WI38 (cell line): ENCODE data around the gene POLR3E.

Source experiments
- H3K4me3 ChIP-seq: 2 replicates; pipeline ENCODE4 v1.5.1; 2011; ENCODE audit warnings: low read depth, mild to moderate bottlenecking, control low read depth, low read length
- TF ChIP-seq, protein P1 (sequence below): IDR thresholded peaks from 2 replicates; pipeline ENCODE4 v1.5.1; 2012; ENCODE audit warnings: low read depth, mild to moderate bottlenecking, control low read depth, low read length

The POLR3E gene

DNA sequence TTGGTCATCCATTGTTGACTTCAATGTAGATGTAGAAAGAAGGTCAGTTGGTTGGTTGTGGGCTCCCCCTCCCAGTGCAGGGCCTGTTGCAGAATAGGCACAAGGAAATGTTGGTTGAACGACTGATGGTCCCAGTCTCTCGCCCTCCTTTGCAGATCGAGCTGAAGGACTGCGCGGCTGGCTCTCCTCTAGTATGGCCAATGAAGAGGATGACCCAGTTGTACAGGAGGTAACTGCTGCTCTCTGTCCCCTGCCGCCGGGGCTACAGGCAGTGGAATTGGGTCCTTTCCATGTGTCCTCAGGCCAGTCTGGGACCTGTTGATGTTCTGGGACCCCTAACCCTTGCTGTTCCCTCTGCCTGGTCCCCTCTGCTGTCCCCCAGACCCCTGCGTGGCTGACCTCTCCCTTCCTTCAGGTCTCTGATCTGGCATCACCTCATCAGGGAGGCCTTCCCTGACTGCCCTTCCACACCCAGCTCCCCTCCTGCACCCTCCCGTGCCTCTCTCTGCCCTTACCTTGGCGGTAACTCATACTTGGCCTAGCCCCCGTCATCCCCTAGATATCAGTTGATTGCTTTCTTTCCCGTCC, 5.7 kb downstream of the POLR3E start:
- TF ChIP-seq, protein P1, sequence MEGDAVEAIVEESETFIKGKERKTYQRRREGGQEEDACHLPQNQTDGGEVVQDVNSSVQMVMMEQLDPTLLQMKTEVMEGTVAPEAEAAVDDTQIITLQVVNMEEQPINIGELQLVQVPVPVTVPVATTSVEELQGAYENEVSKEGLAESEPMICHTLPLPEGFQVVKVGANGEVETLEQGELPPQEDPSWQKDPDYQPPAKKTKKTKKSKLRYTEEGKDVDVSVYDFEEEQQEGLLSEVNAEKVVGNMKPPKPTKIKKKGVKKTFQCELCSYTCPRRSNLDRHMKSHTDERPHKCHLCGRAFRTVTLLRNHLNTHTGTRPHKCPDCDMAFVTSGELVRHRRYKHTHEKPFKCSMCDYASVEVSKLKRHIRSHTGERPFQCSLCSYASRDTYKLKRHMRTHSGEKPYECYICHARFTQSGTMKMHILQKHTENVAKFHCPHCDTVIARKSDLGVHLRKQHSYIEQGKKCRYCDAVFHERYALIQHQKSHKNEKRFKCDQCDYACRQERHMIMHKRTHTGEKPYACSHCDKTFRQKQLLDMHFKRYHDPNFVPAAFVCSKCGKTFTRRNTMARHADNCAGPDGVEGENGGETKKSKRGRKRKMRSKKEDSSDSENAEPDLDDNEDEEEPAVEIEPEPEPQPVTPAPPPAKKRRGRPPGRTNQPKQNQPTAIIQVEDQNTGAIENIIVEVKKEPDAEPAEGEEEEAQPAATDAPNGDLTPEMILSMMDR: no peak
- H3K4me3 ChIP-seq: no peak overlapping the region

DNA sequence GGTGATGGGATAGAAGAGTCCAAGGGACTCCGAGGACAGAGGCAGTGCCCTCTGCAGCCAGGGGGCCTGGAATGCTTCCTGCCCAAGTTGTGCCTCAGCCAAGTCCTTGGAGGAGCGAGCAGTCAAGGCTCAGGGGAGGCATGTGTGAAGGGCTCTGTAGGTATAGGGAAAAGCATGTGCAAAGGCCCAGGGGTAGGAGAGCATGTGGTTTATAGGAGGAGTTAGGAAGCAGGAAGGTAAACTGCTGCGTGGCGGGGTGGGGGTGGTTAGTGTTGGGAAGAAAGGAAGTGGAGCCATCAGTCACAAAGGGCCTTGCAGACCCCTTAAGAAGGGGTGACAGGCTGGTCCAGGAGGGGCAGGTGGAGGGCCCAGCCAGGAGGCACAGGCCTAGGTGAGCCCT, 7.2 kb downstream of the POLR3E start:
- no peak overlapping the region for H3K4me3 ChIP-seq
- TF ChIP-seq, protein P1: no peak

DNA sequence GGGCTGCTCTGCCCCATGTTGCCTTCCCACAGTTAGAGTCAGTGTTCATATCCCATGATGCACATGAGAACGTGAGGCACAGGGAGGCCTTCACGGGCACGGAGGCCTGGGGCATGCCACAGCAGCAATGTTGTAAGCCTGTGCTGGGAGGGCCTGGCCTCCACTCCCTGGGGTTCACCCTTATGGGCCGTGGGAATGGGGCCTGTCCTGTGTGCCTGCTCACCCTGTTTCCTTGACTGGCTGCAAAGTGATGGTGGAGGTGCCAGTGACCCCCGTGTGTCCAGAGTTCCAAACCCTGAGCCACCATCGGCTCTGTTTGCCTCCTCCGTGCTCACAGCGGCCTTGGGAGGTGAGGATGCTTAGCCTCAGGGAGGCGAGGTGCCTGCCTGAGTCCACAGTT, 9.6 kb downstream of the POLR3E start:
- H3K4me3 ChIP-seq: no peak overlapping the region
- TF ChIP-seq, protein P1: no peak

DNA sequence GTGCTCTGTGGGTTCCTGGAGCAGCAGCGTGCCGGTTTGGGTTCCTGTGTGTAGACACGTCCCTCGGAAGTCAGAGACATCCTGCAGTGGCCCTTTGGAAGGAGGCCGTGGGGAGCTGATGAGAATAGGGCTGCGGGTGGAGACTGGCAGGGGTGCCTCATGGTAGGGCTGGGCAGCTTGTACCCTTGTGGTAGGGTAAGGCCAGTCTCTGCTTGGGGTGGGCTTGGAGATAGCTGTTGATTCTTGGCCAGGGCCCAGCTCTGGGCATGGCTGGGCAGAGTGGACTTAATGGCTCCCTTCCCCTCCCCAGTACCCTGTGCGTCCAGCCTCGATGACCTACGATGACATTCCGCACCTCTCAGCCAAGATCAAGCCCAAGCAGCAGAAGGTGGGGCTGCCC, 10.6 kb downstream of the POLR3E start:
- TF ChIP-seq, protein P1: no peak
- no peak overlapping the region for H3K4me3 ChIP-seq

DNA sequence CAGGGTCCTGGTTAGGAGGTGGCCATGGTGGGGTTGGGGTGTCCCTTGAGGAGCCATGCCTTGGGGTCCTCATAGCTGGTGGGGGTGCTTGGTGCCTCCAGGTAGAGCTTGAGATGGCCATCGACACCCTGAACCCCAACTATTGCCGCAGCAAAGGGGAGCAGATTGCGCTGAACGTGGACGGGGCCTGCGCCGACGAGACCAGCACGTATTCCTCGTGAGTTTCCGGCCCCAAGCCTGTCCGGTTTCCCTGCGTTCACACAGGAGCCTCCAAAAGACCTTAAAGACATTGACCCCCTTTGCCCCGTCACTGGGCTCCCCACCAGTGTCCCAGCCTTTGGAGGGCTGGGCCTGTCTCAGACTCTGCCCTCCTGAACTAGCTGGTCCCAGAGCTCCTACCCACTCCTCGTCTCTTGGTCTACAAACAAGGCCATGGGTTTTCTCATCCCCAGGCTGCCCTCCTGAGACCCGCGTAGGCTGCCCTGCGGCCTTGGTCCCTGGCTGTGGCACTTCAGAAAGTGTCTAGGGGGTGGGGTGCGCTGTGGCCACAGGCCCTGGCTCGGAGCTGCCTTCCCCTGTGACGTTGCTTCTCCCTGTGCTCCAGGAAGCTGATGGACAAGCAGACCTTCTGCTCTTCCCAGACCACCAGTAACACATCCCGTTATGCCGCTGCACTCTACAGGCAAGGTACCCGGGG, 11.8 kb downstream of the POLR3E start:
- no peak overlapping the region for H3K4me3 ChIP-seq
- TF ChIP-seq, protein P1: no peak

DNA sequence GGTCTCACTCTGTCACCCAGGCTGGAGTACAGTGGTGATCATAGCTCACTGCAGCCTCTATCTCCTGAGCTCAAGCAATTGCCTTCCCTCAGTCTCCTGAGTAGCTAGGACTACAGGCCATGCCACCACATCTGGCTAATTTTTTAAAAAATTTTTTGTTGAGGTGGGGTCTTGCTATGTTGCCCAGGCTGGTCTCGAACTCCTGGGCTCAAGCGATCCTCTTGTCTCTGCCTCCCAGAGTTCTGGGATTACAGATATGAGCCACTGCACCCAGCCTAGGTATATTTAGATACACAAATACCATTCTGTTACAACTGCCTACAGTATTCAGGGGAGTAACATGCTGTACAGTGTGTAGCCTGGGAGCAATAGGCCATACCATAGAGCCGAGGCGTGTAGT, 14.3 kb downstream of the POLR3E start:
- TF ChIP-seq, protein P1: no peak
- H3K4me3 ChIP-seq: no peak overlapping the region
